Posterior cingulate gyrus (tissue), 11 donors: ENCODE data around the gene OR6C68.
"Not testable (repeated sequence)": the region's sequence is repeated elsewhere in the genome, so short reads cannot be mapped to it uniquely, and the experiment has no call there.

ENCODE experiments used
- DNase-seq, 10 donors: peaks; one replicate each; pipeline versions ENCODE4 v3.0.0 to v3.0.0-alpha.2; 2020 to 2021; ENCODE audit warnings: mixed read lengths in 3 of 10
- intact Hi-C: fragments of 100-400 bp; cut with DNase I; formaldehyde crosslinking; loops from one replicate; pipeline ENCODE4 v1.15.1; 2023

OR6C68 gene

DNA sequence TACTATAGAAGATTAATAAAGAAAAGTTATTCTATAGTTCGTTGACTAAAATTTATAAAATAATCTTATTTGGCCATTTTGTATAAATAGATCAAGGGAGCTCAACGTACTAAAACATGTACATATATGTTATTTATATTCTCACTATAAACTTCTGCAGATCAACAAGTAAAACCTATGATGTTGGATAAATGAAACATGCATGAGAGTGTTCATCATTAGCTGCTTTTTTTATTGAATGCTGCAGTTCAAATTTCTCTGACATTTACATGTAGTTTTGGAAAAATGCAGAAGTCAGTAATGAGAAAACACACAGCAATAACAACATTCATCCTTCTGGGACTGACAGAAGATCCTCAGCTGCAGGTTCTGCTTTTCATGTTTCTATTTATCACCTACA, at the start of gene OR6C68:
OR6C68 (plus strand) TSS at position 301 of the 400 bp plus-strand sequence; CDS start at position 301, 0 bp downstream.
- DNase-seq: no peak
- intact Hi-C loops: no loop called here

DNA sequence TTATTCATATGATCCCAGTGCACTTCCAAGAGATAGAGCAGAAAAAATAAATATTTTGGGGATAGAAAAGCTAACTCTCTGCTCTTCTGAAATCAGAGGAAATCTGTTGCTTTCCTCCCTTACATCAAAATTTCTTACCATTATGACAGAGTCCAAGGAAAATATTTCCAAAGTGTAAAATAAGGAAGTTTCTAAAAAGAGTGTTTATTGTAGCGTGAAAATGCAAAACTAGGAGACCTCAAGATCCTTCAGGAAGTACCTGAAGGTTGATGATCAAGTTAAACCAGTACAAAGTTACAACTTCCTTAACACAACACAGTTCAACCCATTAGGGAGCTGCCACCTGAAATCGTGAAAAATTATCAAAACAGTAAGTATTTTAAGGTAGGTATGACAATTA, 48.4 kb upstream of the OR6C68 start, which contains the start of gene OR6C2:
OR6C2 (plus strand) TSS at position 301 of the 400 bp plus-strand sequence. CDS start 8,138 bp downstream, outside the sequence.
- DNase-seq: no peak
- intact Hi-C loops: no loop called here

DNA sequence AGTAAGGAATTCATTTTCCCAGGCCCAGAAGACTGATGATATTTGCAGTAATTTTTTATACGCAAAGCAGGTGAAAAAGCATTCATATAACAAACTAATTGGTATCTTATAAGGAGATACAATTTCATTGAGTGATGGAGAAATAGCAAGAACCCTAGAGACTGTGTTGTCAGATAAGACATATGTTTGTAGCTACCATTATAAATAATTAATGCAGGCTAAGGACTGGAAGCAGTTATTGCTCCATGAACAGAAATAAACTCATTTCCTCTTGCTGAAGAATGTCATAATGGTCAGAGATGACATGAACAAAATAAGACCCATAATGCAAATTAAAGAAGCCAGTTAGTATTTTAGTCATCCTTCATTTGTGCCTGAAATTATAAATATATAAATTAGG, 46.8 kb upstream of the OR6C68 start:
- intact Hi-C loops: no loop called here
- DNase-seq: no peak

DNA sequence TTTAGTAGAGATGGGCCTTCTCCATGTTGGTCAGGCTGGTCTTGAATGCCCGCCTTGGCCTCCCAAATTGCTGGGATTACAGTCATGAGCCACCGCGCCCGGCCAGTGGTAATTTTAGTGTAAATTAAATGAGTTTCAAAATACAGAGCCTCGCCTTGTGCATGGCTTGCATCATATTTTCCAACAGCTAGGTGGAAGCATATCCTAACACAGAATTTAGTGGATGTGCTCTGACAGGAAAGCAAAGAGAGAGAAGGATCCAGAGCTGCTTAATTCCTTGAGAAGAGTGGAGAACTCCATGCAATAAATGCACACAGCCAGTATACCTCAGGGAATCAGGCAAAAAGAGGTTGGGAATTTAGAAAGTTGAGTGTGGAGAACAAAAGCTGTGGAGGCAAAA, 45.9 kb upstream of the OR6C68 start:
- no peak for DNase-seq
- intact Hi-C loops: no loop called here

DNA sequence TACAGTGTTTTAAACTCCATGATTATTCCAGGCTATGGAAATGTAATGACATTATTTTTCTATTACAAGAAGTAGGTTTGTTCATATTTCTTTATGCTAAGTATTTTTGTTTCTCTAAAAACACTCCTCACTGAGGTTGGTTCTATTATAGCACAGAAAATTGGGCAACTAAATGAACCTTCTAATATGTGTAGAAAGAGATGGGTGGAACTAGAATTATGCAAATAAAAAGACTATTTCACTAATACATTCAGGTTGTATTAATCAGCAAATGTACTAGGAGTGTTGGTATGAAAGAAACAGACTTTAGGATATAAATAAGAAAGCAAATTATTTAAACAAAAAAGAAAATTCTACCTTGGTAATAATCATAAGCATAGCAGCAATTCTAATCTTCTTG, 43.4 kb upstream of the OR6C68 start:
- intact Hi-C loops: no loop called here
- no peak for DNase-seq

DNA sequence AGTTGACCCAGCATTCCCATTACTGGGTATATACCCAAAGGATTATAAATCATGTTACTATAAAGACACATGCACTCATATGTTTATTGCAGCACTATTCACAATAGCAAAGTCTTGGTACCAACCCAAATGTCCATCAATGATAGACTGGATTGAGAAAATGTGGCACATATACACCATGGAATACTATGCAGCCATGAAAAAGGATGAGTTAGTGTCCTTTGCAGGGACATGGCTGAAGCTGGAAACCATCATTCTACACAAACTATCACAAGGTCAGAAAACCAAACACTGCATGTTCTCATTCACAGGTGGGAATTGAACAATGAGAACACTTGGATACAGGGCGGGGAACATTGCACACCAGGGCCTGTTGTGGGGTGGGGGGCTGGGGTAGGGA, 27.3 kb upstream of the OR6C68 start:
- intact Hi-C loops, DNase-seq: not testable (repeated sequence)

DNA sequence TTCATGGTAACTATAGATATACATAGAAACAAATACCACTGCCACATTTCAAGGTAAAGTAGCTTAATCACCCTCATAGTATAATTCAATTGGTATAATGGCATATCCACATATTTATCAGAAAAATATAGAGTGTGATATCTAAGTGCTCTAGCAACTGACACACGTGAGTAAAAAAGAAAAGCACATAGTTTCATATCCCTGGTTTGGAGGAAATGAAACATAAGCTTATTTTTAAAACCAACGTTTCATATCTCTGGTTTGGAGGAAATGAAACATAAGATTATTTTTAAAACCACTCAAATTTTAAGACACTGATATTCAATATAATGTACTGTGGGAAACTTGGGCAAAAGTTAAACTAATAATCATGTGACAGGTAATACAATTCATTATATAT, 24.3 kb upstream of the OR6C68 start:
- DNase-seq: no peak
- intact Hi-C loops: no loop called here

DNA sequence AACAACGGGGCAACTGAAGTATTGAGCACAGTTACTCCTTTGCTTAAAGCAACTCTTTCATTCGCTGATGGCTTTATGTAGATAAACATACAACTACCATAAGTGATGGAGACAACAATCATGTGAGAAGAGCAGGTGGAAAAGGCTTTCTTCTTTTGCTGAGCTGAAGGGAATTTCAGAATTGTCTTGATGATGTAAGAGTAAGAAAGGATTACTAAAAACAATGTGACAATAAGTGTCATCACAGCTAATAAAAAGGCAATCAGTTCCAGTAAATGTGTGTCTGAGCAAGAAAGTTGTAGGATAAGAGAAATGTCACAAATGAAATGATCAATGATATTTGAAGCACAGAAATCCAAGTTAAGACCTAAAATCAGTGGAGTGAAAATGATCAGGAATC, 22.9 kb upstream of the OR6C68 start:
- no peak for DNase-seq
- intact Hi-C loops: no loop called here

DNA sequence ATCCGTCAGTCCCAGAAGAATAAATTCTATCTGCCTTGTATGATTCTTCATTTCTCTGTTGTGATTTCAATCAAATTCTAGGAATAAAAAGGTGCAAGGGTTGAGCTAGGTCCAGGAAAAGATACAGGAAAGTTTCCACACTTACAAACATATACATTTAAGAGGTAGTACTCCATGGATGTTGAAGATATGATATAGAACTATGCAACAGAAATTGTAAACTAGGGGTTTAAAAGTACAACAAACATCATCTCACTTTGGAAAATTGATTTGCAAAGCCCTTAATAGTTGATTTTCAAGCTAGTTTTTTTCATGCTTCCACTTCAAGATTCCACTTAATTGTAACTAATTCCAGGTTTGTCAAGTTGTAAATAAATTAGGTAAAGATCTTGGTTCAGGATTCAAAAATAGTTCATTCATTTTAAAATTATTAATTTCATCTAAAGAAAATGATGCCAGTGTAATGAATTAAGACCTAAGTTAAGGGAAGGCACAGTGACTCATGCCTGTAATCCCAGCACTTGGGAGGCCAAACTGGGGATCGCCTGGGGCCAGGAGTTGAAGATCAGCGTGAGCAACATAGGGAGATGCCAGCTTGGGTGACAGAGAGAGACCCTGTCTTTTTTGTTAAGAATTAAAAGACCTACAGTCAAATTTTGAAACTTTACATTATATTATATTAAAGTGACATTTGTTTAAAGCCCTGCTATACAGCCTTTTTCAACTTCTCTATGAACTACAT, 21.9 kb upstream of the OR6C68 start, which contains the start of gene OR6C70:
OR6C70 (minus strand) TSS at position 51 of the 742 bp plus-strand sequence; CDS start at position 51, 0 bp downstream.
- intact Hi-C loops: no loop called here
- DNase-seq: no peak

DNA sequence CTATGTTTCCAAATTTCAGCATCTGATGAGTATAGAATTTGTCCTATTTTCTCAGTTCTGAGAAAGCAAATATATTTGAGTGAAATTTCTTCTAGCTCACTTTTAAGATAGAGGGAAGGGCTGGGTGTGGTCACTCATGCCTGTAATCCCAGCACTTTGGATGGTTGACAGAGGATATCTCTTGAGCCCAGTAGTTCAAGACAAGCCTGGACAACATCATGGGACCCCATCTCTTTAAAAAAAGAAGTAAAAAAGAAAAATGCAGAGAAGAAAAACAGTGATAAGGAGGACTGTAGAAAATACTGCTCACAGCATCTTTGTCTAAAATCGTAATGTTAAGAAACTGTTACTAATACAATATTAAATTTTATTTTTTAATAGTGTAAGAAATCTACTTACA, 19.9 kb upstream of the OR6C68 start:
- intact Hi-C loops: no loop called here
- no peak for DNase-seq

DNA sequence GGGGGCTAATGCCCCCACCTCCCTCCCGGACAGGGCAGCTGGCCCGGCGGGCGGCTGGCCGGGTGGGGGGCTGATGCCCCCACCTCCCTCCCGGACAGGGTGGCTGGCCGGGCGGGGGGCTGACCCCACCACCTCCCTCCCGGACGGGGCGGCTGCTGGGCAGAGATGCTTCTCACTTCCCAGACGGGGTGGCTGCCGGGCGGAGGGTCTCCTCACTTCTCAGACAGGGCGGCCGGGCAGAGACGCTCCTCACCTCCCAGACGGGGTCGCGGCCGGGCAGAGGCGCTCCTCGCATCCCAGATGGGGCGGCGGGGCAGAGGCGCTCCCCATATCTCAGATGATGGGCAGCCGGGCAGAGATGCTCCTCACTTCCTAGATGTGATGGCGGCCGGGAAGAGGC, 13.0 kb upstream of the OR6C68 start:
- DNase-seq, intact Hi-C loops: not testable (repeated sequence)

DNA sequence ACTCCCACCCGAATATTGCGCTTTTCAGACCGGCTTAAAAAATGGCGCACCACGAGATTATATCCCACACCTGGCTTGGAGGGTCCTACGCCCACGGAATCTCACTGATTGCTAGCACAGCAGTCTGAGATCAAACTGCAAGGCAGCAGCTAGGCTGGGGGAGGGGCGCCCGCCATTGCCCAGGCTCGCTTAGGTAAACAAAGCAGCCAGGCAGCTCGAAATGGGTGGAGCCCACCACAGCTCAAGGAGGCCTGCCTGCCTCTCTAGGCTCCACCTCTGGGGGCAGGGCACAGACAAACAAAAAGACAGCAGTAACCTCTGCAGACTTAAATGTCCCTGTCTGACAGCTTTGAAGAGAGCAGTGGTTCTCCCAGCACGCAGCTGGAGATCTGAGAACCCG, 7.9 kb upstream of the OR6C68 start:
- intact Hi-C loops: not testable (repeated sequence)

DNA sequence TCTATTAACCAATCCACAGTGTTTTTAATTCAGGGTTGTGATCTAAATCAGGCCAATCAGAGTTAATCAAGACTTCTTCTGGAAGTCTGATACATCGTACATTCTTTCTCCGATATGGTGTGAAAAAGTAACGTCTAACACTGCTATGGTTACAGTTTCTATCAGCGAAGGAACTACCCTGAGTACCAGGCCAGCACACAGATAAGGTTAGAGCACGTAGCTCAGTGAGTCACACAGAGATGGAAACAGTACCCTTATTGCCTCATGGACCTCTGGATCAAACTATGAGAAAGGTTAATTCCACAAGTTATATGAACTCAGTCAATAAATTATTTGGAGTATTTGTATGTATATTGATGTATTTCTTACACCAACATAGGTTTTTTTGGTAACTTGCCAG, 3.3 kb downstream of the OR6C68 start:
- intact Hi-C loops: no loop called here
- DNase-seq: no peak

More for the DNA sequence above, 7.9 kb upstream of the OR6C68 start:
- not testable (repeated sequence) for DNase-seq

DNA sequence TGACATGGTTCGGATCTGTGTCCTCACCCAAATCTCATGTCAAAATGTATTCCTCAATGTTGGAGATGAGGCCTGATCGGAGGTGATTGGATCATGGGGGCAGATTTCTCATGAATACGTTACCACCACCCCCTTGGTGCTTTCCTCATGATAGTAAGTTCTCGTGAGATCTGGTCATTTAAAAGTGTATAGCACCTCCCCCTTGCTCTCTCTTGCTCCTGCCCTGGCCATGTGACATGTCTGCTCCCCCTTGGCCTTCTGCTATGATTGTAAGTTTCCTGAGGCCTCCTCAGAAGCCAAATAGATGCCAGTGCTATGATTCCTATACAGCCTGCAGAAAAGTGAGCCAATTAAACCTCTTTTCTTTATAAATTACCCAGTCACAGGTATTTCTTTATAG, 7.1 kb downstream of the OR6C68 start:
- no peak for DNase-seq
- intact Hi-C loops: no loop called here

DNA sequence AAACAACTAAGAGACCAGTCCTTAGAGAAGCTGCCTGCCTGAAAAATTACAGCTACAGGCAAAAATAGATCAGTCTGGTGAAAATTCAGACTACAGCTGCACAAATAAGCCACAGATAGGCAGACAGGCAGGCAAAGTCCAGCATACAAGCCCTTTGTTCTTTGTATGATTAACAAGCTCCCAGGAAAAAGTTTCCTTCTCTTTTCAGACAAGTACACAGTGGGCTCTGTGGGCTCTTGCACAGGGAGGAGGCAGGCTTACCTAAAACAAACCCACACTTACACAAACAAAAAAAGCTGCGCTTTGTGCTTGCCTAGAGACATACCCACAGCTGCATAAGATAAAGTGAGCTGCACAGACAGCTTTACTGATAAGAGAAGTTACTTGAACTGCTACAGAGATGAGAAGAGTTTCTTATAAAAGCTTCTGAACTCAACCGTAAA, 7.7 kb downstream of the OR6C68 start:
- DNase-seq: no peak

DNA sequence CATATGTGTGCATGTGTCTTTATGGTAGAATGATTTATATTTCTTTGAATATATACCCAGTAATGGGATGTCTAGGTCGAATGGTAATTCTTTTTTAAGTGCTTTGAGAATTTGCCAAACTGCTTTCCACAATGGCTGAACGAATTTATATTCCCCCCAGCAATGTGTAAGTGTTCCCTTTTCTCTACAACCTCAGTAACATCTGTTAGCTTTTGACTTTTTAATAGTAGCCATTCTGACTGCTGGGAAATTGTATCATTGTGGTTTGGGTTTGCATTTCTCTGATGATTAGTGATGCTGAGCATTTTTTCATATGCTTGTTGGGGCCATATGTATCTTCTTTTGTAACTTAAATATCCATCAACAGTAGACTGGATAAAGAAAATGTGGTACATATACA, 9.4 kb downstream of the OR6C68 start:
- no peak for DNase-seq
- intact Hi-C loops: no loop called here

More for the DNA sequence above, 7.7 kb downstream of the OR6C68 start:
- intact Hi-C loops: no loop called here

DNA sequence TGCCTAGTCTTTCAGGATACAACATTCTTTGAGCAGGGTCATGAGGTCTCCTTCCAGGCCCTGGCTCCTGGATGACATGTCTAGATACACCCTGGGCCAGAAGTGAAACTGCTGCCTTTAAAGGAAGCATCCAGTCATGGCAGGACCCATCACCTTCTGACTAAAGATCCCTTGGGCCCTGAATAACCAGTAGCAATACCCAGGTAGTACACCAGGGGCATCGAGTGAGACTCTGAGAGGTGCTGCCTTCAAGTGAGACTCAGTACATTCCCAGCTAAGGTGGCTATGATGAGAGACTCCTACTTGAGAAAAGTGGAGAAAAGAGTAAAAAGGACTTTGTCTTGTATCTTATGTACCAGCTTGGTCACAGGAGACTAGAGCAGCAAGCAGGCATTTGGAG, 23.5 kb downstream of the OR6C68 start:
- intact Hi-C loops: no loop called here
- DNase-seq: no peak

DNA sequence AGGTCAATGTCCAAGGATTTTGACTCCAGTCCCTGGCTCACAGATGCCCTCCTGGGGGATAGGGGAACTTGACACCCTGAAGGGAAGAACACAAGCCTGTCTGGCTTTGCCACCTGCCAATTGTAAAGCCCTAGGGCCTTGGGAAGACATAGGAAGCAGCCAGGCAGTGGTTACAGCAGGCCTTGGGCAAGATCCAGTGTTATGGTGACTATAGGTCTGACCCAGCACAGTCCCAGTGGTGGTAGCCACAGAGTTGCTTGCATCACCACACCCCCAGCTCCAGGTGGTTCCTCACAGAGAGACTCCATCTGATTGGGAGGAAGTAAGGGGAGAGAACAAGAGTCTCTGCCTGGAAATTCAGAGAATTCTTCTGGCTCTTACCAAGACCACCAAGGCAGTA, 24.2 kb downstream of the OR6C68 start:
- intact Hi-C loops: no loop called here
- DNase-seq: no peak
